ENCODE measurements around the gene GPR17. TPM values are rescaled to one million over a fixed set of nuclear protein-coding genes. Genes with fewer than 3 reads are reported as not detected.

The GPR17 gene
- total and polyA plus RNA-seq, 9 of the 15 experiments (the other 6 are each of a cell fraction or from before 2014, with no cell fraction given) = not detected

DNA sequence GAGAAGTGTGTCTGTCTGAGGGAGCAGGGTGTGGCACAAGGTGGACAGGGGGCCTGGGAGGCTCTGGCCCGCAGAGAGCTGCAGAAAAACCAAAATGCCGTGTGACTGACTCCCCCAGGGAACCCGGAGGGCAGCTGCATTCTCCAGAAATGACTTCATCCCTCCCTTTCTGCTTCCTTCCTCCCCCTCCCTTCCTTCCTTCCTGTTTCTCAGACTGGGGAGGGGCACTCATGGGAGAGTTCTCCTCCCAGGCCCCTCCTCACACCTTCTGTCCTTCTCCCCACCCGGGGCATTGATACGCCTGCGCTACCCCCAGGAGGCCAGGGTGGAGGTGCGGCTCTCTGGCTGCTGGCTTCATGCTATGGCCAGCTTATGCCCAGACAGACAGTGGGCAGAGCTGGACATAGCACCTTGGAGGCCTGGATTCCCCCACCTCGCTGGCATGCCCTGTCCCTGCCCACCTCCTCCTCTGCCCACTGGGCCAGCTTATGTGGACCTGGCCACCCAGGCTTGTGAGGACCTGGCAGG lies 8.2 kb upstream of the GPR17 start (continued):
- TF ChIP-seq, protein P1, sequence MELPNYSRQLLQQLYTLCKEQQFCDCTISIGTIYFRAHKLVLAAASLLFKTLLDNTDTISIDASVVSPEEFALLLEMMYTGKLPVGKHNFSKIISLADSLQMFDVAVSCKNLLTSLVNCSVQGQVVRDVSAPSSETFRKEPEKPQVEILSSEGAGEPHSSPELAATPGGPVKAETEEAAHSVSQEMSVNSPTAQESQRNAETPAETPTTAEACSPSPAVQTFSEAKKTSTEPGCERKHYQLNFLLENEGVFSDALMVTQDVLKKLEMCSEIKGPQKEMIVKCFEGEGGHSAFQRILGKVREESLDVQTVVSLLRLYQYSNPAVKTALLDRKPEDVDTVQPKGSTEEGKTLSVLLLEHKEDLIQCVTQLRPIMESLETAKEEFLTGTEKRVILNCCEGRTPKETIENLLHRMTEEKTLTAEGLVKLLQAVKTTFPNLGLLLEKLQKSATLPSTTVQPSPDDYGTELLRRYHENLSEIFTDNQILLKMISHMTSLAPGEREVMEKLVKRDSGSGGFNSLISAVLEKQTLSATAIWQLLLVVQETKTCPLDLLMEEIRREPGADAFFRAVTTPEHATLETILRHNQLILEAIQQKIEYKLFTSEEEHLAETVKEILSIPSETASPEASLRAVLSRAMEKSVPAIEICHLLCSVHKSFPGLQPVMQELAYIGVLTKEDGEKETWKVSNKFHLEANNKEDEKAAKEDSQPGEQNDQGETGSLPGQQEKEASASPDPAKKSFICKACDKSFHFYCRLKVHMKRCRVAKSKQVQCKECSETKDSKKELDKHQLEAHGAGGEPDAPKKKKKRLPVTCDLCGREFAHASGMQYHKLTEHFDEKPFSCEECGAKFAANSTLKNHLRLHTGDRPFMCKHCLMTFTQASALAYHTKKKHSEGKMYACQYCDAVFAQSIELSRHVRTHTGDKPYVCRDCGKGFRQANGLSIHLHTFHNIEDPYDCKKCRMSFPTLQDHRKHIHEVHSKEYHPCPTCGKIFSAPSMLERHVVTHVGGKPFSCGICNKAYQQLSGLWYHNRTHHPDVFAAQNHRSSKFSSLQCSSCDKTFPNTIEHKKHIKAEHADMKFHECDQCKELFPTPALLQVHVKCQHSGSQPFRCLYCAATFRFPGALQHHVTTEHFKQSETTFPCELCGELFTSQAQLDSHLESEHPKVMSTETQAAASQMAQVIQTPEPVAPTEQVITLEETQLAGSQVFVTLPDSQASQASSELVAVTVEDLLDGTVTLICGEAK (IDR thresholded peaks at IDR 0.05) = peak; percentile 43; the same call in 1 of the 2 replicates
- TF ChIP-seq, protein P1 (CRISPR knock-in tag; IDR thresholded peaks at IDR 0.05) = no peak
- TF ChIP-seq RBFOX2 (IDR thresholded peaks at IDR 0.05; ENCODE audit: low read depth, low read length) (0 out of 2 replicates have a peak, but pooled peaks have one; percentile 14), ZNF143 (CRISPR knock-in tag; IDR thresholded peaks at IDR 0.05) (no peak), GABPA (tag; conservative IDR thresholded peaks at IDR 0.05; ENCODE audit: low read depth) (peak; percentile 59), ATF7 (IDR thresholded peaks at IDR 0.05) (peak; percentile 86), TEAD4 (IDR thresholded peaks at IDR 0.05; ENCODE audit: low read length) (0 out of 2 replicates have a peak, but pooled peaks have one; percentile 16), TEAD4 (CRISPR knock-in tag; IDR thresholded peaks at IDR 0.05; ENCODE audit: borderline replicate concordance) (no peak), ARID1B (IDR thresholded peaks at IDR 0.05) (peak; percentile 52; the same call in 1 of the 2 replicates), ZNF586 (CRISPR knock-in tag; conservative IDR thresholded peaks at IDR 0.05) (no peak), ZBTB7A (IDR thresholded peaks at IDR 0.05; ENCODE audit: borderline replicate concordance, control insufficient read depth, low read depth, low read length) (peak; percentile 54; the same call in 1 of the 2 replicates), SMARCA4 (IDR thresholded peaks at IDR 0.05) (peak; percentile 43; the same call in 1 of the 2 replicates), ZNF197 (CRISPR knock-in tag; IDR thresholded peaks at IDR 0.05; ENCODE audit: low read depth) (no peak)
- TF ChIP-seq, protein P2, sequence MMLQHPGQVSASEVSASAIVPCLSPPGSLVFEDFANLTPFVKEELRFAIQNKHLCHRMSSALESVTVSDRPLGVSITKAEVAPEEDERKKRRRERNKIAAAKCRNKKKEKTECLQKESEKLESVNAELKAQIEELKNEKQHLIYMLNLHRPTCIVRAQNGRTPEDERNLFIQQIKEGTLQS (IDR thresholded peaks at IDR 0.05) = peak; percentile 73
- TF ChIP-seq, protein P2 (CRISPR knock-in tag; conservative IDR thresholded peaks at IDR 0.05) = no peak

All from K562 (cell line).